ENCODE results near the gene PHTF2.
"Not testable (repeated sequence)": the region's sequence is repeated elsewhere in the genome, so short reads cannot be mapped to it uniquely, and the experiment has no call there.

PHTF2 gene

GRCh38 chr7:77989981-77990566 lies 191.5 kb downstream of the PHTF2 start:
- DNase-seq (ENCODE audit: low read depth in 2 of 2), result no peak

- no peak for DNase-seq (ENCODE audit: low read depth in 2 of 2)
Observed at GRCh38 chr7:77991656-77992055, 193.1 kb downstream of the PHTF2 start.

GRCh38 chr7:77993838-77994237 lies 195.3 kb downstream of the PHTF2 start:
- DNase-seq (ENCODE audit: low read depth in 2 of 2), result no peak

GRCh38 chr7:77995717-77996116 lies 197.1 kb downstream of the PHTF2 start:
- DNase-seq (ENCODE audit: low read depth in 2 of 2), result no peak

GRCh38 chr7:77999168-77999567 lies 200.6 kb downstream of the PHTF2 start:
- DNase-seq (ENCODE audit: low read depth in 2 of 2), result not testable (repeated sequence)

GRCh38 chr7:78002021-78002420 lies 203.4 kb downstream of the PHTF2 start:
- DNase-seq (ENCODE audit: low read depth in 2 of 2), result no peak

- DNase-seq (ENCODE audit: low read depth in 2 of 2), result no peak
Observed at GRCh38 chr7:78002715-78003114, 204.1 kb downstream of the PHTF2 start.

GRCh38 chr7:78006063-78006755 lies 207.6 kb downstream of the PHTF2 start:
- no peak for DNase-seq (ENCODE audit: low read depth in 2 of 2)
